ENCODE results near the gene CUX1.

DNA sequence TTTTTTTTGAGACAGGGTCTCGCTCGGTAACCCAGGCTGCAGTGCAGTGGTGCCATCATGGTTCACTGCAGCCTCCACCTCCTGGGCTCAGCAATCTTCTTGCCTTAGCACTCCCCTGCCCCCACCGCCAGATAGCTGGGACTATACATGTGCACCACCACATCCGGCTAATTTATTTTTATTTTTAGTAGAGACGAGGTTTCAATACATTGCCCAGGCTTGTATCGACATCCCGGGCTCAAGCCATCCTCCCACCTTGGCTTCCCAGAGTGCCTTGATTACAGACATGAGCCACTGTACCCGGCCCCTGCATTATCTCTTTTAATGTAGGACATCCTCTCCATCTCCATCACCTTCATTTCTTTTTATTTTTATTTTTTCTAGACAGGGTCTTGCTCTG is 213.3 kb downstream of the CUX1 start:
- TF ChIP-seq, protein P1, sequence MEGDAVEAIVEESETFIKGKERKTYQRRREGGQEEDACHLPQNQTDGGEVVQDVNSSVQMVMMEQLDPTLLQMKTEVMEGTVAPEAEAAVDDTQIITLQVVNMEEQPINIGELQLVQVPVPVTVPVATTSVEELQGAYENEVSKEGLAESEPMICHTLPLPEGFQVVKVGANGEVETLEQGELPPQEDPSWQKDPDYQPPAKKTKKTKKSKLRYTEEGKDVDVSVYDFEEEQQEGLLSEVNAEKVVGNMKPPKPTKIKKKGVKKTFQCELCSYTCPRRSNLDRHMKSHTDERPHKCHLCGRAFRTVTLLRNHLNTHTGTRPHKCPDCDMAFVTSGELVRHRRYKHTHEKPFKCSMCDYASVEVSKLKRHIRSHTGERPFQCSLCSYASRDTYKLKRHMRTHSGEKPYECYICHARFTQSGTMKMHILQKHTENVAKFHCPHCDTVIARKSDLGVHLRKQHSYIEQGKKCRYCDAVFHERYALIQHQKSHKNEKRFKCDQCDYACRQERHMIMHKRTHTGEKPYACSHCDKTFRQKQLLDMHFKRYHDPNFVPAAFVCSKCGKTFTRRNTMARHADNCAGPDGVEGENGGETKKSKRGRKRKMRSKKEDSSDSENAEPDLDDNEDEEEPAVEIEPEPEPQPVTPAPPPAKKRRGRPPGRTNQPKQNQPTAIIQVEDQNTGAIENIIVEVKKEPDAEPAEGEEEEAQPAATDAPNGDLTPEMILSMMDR (IDR thresholded peaks at IDR 0.05; ENCODE audit: insufficient read depth, low read length) = no peak
- TF ChIP-seq SPI1 (IDR thresholded peaks at IDR 0.05; ENCODE audit: borderline replicate concordance, low read depth) = no peak
- TF ChIP-seq POLR2AphosphoS5 (IDR thresholded peaks at IDR 0.05; ENCODE audit: low read depth) = no peak
- TF ChIP-seq, protein P2, sequence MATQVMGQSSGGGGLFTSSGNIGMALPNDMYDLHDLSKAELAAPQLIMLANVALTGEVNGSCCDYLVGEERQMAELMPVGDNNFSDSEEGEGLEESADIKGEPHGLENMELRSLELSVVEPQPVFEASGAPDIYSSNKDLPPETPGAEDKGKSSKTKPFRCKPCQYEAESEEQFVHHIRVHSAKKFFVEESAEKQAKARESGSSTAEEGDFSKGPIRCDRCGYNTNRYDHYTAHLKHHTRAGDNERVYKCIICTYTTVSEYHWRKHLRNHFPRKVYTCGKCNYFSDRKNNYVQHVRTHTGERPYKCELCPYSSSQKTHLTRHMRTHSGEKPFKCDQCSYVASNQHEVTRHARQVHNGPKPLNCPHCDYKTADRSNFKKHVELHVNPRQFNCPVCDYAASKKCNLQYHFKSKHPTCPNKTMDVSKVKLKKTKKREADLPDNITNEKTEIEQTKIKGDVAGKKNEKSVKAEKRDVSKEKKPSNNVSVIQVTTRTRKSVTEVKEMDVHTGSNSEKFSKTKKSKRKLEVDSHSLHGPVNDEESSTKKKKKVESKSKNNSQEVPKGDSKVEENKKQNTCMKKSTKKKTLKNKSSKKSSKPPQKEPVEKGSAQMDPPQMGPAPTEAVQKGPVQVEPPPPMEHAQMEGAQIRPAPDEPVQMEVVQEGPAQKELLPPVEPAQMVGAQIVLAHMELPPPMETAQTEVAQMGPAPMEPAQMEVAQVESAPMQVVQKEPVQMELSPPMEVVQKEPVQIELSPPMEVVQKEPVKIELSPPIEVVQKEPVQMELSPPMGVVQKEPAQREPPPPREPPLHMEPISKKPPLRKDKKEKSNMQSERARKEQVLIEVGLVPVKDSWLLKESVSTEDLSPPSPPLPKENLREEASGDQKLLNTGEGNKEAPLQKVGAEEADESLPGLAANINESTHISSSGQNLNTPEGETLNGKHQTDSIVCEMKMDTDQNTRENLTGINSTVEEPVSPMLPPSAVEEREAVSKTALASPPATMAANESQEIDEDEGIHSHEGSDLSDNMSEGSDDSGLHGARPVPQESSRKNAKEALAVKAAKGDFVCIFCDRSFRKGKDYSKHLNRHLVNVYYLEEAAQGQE (IDR thresholded peaks at IDR 0.05; ENCODE audit: insufficient replicate concordance, low read depth) = no peak

Measured in HL-60 (cell line).